GM19395 (cell line): ENCODE results near the gene DYRK1A.
"Not testable (repeated sequence)": the region's sequence is repeated elsewhere in the genome, so short reads cannot be mapped to it uniquely, and the experiment has no call there.

Experiments
- ATAC-seq: cut with Tn5 transposase; IDR thresholded peaks from one replicate; pipeline ENCODE4 v1.9.1; 2021; ENCODE audit warnings: mild to moderate bottlenecking, moderate library complexity; ENCODE audit not compliant: unreplicated experiment

Gene DYRK1A

DNA sequence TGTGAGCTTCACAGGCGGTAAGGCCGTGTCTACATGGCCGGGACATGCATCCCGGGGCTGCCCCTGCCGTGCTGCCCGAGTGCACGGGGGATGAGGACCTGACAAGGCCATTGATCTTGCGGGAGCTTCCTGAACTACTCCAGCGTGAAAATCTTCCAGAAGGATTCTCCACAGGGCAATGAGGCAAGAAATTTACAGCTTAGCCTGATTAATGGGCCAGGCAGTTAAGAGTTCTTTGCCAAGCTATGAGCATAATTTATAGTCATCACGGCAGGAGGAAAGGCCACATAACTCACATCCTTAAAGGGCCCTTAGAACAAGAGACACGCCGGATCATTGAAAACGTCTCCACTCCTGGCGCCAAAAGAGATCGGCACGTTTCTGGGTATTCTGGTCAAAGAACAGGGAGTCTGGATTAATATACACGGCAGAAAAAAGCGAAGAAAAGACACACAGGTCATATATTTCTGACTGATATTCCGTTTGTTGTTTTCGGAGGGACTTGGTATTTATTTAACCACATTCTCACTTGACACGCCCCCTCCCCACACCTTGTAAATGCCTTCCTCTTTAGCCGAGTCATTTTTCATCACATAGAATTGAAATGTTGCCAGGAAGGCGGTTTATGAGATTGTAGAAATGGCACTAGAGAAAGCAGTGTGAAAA is 180.5 kb downstream of the DYRK1A start:
- ATAC-seq = no peak

DNA sequence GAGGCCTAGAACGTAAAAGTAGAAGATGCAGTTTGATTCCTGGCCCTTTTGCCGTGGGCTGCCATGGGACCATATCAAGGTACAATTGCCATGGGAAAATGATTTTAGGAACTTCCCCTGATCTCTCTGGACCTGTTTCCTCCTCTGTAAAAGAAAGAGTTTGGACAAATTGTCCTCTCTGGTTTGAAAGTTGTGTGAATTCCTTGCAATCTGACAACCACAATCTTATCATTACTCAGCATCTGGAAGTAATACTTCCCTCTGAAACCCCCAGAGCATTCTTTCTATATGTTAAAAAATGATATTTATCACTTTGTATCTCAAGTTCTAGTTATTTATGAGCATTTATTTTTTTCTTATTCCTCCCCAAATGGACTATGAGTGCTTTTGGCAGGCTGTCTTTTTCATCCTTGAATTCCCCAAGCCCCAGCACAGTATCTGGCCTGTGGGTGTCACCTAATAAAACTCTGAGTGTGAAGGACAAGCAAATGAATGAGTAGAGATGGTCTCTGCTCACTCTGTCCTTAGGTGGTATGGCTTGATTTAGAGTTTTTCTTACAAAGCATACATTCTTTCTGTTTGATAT is 181.1 kb downstream of the DYRK1A start:
- no peak for ATAC-seq

DNA sequence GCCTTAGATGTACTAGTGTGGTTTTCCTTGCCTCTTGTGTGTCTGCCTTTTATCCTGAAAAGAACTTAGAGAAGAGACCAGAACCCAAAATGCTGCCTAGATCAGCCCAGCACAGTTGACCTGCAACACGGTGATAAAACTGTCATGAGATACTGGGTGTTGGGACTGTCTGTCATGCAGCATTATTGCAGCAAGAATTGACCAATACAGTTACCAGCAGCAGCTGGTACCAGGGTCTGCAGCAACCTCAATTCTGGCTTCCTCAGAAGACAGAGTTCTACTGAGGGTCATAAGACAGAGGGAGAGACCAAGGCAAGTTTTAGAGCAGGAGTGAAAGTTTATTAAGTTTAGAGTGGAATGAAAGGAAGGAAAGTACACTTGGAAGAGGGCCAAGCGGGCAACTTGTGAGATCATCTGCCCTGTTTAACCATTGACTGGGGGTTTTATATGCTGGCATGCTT is 182.0 kb downstream of the DYRK1A start:
- no peak for ATAC-seq

DNA sequence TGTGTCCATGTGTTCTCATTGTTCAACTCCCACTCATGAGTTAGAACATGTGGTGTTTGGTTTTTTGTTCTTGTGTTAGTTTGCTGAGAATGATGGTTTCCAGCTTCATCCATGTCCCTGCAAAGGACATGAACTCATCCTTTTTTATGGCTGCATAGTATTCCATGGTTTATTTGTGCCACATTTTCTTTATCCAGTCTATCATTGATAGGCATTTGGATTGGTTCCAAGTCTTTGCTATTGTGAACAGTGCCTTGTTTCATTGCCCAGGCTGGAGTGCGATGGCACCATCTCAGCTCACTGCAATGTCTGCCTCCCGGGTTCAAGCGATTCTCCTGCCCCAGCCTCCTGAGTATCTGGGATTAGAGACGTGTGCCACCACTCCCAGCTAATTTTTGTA is 183.2 kb downstream of the DYRK1A start:
- ATAC-seq = not testable (repeated sequence)

DNA sequence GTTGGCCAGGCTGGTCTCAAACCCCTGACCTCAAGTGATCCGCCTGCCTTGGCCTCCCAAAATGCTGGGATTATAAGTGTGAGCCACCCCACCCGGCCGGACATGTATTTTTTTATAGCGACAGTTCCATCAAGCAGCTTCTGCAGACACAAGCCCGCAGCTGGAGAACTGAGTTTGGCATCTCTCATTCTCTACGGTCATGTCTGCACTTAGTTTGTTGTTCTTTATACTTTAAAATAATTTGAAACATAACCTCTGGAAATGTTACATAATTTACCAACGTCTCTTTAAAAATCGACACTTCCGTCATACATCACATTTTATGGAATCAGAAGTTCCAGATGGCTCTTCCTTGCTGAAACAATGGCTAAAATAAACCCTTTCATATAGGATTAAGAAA is 183.6 kb downstream of the DYRK1A start:
- no peak for ATAC-seq

DNA sequence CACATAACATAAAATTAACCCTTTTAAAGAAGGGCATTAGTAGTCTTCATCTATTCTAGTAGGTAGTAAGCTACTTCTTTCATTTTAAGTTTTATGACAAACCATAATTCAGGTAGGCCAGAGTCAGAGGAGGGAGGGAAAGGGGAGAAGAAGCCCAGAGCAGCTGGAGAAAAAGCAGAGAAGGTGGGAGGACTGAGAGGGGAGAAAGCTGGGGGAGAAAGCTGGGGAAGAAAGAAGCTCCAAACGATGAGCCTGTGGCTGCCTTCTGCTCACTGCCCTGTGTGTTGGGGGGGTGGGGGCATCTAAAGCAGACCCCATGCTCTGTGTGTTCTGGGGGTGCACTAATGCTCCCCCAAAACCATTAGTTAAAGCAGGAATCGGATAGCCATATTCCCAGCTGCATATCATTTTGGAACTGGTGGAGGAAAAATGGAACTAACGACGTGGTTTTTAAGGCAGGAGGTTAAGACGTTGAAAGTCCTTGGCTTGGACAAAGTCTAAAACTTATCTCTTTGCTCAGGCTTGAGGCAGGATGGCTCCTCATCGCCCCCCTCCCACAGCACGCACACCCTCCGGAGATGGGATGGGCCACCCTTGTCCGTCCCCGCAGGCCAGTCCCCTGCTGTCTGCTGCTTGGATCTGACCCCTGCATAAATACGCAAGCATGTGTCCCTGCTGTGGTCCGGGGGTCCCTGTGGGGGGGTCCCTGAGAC is 184.2 kb downstream of the DYRK1A start:
- no peak for ATAC-seq

DNA sequence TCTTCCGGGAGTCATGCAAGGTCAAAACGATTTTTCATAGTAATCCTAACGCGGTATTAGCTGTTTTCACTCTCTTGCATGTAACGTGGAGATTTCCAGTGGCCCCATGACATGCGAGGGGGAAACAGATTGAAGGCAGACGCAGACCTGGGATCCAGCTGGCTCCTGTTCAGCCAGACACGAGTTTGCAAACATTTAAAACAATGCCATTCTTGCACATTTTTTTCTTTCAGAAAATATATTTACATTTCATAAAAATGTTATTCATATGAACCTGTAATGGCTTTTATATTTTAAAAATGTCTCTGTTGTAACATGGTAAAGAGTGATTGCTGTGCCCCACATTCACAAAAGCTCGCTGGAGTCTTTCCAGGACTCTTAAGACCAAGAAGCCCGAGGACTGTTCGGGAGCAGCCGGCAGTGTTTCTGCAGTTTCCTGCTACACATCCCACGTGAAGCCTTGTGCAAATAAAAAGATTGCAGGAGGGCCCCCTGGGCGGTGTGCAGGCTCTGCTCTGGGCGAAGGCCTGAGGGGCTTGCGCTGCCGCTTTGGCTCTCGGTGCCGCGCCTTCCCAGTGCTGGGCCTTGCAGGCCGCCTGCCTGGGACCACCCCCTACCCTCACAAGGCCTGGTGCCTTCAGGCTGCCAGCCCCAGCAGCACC is 184.9 kb downstream of the DYRK1A start:
- no peak for ATAC-seq

DNA sequence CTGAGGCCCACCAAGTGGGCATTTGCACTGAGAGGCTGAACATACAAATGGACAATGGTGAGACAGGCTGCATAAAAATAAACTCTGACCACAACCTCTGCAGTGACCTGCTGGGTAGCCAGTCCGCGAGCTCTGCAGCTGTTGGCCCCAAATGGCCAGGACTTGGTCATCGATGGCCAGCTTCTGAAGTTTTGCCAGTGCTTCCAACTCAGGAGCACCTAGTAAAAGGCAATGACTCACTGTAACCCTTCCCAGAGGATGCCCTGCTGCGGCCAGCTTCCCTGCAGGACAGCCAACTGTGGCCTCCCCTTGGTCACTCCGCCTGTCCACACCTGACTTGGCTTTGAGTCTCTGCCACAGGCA is 185.4 kb downstream of the DYRK1A start:
- no peak for ATAC-seq

DNA sequence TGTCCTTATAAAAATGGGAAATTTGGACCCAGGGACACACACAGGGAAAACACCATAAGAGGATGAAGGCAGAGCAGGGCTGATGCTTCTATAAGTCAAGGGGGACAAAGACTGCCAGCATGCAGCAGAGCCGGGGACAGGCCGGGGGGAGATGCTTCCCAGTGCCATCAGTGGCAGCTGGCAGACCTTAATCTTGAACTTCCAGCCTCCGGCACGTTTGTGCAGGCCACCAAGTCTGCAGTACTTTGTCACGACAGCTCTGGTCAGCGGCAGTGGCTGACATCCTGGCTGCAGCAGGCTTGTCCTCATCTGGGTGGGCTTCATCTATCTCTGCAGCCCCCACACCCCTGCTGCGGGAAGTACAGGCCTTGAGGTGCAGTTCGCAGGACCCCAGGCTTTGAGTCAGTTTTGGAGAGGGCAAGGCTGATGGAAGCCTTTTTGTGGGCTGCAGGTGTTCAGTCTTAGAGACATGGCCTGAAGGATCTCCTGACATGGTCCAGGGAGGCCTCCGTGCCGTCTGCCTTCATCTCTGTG is 186.0 kb downstream of the DYRK1A start:
- no peak for ATAC-seq

DNA sequence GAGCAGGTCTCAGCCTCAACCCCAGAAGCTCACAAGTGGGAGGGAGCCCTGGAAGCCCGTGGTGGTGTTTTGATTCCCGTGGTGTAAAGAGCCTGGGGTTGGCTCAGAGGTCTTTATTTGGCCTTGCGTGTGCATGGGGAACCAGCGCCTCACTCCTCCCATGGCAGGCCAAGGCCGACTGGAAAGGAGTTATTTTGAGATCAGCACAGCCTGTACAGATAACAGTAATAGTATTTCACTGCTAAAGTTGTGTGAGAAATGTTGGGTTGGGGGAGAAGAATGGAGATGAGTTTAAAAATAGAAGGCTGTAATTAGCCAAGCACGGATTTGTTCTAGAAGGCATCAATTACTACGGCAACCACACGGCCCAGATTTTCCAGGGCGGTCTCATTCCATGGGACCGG is 186.5 kb downstream of the DYRK1A start:
- no peak for ATAC-seq

DNA sequence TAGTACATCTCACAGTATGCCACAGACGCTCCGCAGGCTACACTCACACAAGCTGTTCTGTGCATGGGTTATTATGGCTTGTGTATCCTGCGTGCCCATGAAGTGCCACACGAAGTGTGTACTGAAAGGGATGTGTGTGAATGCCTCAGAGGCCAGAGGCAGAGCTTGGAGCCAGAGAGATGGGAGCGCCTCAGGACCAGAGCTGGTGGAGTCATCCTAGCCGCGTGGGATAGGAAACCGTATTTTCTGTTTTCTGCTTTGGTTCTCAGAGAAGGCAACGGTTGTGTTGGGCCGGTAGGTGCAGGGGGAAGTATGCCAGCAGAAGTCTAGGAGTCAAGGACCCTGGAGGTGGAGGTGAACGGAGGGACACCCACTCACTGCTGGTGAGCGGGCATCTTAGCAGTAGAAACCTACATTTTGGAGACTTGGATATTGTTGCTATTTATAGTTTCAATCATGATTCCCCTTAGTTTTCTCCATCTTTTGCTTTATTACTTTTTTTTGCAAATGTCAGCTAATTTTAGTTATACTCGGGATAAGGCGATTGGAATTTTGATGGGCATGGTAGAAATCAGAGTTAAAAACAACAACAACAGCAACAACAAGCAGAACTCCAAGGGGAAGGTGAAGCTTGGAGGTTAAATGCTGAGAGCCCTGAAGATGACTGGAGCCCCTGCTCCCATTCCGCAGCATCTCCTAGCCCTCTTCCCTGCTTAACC is 188.2 kb downstream of the DYRK1A start:
- no peak for ATAC-seq

DNA sequence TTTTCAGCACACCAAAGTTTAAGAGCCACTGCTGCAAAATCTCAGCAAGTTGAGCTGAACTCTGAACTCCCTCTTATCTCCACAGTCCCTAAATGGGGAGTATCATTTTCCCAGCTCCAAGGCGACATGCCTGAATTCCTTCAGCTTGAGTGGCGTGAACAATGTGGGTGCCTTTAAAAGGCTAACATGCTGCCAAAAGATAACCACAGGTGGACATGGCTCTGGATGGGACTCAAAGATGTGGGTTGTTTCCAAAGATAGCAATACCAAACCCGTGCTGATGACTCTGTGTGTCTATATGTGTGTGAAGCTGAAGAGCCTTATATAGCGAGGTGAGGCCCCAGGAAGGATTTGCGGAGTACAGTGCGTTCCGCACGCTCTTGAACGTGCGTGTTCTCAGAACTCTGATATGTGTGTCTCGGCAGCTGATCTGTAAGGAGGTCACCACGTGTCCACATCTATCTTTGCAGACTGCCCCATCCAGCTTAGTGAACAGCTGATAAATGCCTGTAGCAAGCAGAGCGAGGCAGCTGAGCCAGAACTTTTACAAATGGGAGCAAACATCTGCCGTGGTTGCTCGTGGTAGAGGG is 189.2 kb downstream of the DYRK1A start:
- no peak for ATAC-seq

DNA sequence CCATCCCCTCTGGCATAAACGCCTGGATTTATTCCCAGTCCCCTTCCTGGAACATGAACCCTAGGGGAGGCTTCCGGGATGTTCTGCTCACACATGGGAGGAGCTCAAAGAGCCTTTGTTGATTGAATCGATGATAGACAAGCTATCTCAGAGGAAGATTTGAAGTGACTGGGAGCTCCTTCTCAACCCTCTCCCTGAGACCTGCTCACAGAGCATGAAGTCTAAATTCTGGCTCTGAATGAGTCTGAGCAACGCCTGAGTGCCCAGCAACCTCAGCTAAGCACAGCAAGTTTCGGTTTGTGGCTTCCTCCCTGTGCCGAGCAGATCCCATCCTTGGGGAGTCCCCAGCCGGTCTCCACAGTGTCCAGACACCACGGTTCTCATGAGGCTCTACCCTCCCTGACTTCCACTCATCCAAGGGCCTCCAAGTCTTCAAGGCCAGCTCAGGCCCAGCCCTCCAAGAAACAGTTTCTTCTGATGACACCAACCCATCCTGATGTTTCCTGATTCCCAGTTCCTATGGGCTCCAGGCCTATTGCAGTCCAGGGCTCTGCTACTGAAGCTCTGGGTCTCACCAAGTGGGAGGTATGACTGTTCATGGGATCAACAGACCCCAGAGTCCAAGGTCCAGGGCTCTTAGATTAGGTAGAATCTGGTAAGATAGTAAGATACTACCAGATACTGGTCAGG is 190.8 kb downstream of the DYRK1A start:
- peak; percentile 97 for ATAC-seq

DNA sequence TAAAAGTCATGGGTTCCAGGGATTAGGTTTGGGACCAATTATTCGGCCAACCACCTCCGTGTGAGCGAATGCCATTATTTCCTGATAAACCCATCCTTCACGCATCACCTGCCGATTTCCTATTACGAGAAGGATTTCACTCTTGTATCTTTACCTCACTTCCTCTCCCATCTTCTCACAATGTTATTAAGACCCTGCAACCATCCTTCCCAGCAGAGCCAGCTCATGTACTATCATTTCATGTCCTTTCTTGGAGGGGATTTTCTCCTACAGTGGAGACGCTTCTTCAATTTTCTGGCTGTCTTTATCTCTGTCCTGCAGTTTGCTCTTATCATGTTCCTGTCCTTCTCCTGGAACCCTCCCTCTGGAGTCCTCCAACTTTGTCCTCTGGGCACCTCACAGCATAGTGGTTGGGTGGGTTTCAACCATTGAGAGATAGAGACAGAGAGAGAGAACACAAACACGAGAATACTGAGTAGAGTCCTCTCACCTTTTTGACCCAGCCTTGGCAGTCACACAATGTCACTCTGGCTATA is 192.2 kb downstream of the DYRK1A start:
- ATAC-seq = no peak

DNA sequence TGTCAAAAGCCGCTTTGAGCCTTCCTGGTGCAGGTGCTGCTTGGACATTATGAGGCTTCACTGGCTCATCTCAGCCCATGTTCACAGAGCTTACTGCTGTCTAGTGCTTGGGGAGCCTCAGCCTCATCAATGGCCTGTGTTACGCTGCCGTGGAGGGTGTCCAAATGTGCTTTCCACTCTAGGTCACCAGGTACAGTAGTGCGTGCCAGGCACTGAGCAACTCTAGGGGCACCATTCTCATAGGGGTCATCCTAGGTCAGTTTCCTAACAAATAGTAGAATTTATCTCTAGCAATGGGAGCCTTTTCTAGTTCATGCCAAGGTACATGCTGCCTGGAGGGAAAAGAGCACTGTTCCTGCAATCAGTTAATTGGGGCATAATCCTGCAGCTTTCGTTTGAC is 193.8 kb downstream of the DYRK1A start:
- no peak for ATAC-seq

DNA sequence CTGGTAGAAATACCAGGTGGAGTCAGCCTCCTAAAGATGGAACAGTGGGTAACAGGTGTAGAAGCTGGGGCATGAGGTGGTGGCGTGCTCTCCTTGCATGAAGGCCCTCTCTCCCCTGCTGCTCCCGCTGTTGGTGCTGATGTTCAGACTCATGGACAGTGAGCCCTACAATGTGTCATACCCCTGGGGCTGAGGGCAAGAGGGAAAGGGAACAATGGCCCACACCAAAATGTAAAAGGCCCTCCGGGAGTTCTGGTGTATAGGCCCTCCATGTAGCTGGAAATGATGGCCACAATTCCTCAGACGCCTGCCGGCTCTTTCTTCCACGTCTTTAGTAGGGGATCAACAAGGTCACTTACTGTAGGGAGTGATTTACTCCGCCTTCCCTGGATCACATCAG is 194.9 kb downstream of the DYRK1A start:
- no peak for ATAC-seq

DNA sequence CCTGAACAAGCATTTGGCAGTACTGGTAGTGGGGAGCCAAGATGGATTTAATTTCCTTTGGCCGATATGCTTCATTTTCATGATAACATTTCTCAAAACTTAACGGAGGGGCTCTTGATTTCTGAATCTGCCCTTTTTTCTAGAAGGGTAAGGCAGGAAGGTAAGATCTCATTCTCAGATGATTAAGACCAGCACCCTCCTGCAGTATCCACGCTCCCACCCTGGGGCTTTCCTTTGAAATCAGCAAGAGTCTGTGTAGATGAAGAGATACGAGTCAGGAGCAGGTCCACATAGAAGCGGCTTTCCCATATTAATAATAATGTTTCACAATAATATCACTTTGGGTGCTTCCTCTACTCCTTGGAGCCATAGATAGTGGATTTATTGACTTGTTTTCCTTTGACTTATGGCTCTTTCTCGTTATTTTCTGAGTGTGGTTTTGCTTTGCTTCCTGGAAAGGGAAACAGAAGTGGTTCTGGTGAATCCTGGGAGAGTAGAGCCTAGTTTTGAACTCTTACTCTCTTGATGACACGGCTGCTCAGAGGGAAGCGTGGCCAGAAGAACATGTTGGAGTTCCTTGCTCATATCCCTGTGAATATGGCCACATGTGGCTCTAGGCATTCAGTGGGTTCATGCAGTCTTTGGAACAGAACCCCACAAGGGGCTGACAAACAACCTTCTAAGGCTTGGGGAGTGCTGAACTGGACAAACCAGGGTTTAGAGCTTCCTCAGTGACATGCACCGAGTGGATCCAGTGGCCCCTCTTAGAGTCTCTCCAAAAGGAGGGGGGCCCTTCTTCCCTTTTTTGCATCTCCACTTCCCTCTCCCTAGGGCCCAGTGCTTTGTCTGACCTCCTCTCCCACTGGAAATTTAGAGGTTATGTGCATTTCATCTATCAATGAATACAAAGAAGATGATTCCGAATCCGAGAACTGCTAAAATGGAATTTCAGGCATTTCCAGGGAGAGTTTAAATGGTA is 195.7 kb downstream of the DYRK1A start:
- no peak for ATAC-seq

DNA sequence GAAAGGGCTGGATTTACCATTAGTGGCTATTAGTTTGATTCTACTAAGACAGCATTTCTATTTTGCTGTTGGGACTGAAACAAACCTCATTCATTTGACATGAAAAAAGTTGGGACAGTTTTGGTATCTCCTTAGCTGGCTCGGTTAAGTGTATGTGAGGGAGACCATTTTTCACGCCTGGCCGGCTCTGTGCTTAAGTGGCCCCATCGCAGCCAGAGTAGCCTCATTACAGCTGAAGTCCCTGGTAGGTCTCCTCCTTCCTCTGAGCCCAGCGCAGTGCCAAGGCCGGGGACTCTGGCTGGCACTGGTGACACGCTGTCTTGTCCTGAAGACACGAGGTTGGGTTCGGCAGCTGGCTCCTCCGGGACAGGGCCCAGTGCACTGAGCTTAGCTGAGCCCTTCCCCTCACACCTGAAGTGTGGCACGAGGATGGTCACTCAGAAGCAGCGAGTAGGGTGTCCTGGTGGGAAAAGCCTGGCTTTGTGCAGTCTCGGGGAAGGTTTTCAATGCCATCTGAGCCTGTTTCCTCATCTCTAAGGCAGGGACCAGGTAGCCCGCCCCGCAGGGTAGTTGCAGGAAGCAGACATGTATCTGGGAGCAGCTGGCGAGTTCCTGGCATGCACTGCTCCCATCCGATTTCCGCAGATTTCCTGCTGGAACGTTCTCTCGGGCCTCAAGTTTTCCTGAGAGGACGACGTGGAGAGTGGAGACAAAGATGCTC is 196.5 kb downstream of the DYRK1A start:
- ATAC-seq = peak; percentile 16
